Trophoblast cell (in vitro differentiated cells and primary cell): Measurements from ENCODE around the gene MUC4.
"Not testable (repeated sequence)": the region's sequence is repeated elsewhere in the genome, so short reads cannot be mapped to it uniquely, and the experiment has no call there.

Source experiments
- DNase-seq, 2 donors: peaks; one replicate each; pipeline ENCODE4 v3.0.0-alpha.2; 2016
- H2AFZ ChIP-seq: 2 replicates; pipeline ENCODE4 v1.6.1; 2013; ENCODE audit warnings: low read length, moderate library complexity, mild to moderate bottlenecking; ENCODE audit not compliant: insufficient read depth, poor library complexity
- H2AK5ac ChIP-seq: 2 replicates; pipeline ENCODE4 v1.6.1; 2013; ENCODE audit warnings: mild to moderate bottlenecking, low read length
- H2BK120ac ChIP-seq: 2 replicates; pipeline ENCODE4 v1.6.1; 2013; ENCODE audit warnings: low read length, mild to moderate bottlenecking, moderate library complexity; ENCODE audit not compliant: insufficient read depth, poor library complexity
- H2BK12ac ChIP-seq: 2 replicates; pipeline ENCODE4 v1.6.1; 2013; ENCODE audit warnings: mild to moderate bottlenecking, low read length, moderate library complexity
- H2BK5ac ChIP-seq: 2 replicates; pipeline ENCODE4 v1.6.1; 2013; ENCODE audit warnings: low read length, low read depth, moderate library complexity, mild to moderate bottlenecking; ENCODE audit not compliant: poor library complexity
- H3K14ac ChIP-seq: 2 replicates; pipeline ENCODE4 v1.6.1; 2013; ENCODE audit warnings: mild to moderate bottlenecking, low read length
- H3K18ac ChIP-seq: 2 replicates; pipeline ENCODE4 v1.6.1; 2013; ENCODE audit warnings: mild to moderate bottlenecking, low read length
- H3K23ac ChIP-seq: 2 replicates; pipeline ENCODE4 v1.6.1; 2013; ENCODE audit warnings: low read length
- H3K27ac ChIP-seq: 2 replicates; pipeline ENCODE4 v1.5.1; 2013; ENCODE audit warnings: low read depth, mild to moderate bottlenecking, inconsistent platforms, low read length, moderate library complexity
- H3K27me3 ChIP-seq: 2 replicates; pipeline ENCODE4 v1.6.1; 2013; ENCODE audit warnings: inconsistent platforms, mild to moderate bottlenecking, low read length, moderate library complexity; ENCODE audit not compliant: insufficient read depth
- H3K36me3 ChIP-seq, 2 experiments: 1 replicate in 1 of 2; 2 replicates in 1 of 2; pipeline ENCODE4 v1.6.1; 2013; ENCODE audit warnings: low read length in 2 of 2, mild to moderate bottlenecking in 2 of 2, moderate library complexity in 1 of 2; ENCODE audit not compliant: insufficient read depth in 2 of 2, control insufficient read depth in 1 of 2
- H3K4ac ChIP-seq: 2 replicates; pipeline ENCODE4 v1.6.1; 2013; ENCODE audit warnings: low read depth, mild to moderate bottlenecking, low read length, moderate library complexity
- H3K4me1 ChIP-seq, 2 experiments: 1 replicate in 1 of 2; 2 replicates in 1 of 2; pipeline ENCODE4 v1.6.1; 2013; ENCODE audit warnings: low read length in 2 of 2, mild to moderate bottlenecking in 2 of 2, moderate library complexity in 1 of 2; ENCODE audit not compliant: insufficient read depth in 2 of 2, control insufficient read depth in 1 of 2
- H3K4me2 ChIP-seq: 2 replicates; pipeline ENCODE4 v1.6.1; 2013; ENCODE audit warnings: inconsistent platforms, mild to moderate bottlenecking, low read length, moderate library complexity
- H3K4me3 ChIP-seq: 2 replicates; pipeline ENCODE4 v1.5.1; 2013; ENCODE audit warnings: mild to moderate bottlenecking, low read depth, low read length, inconsistent platforms
- H3K79me1 ChIP-seq: one replicate; pipeline ENCODE4 v1.6.1; 2013; ENCODE audit warnings: low read length
- H3K79me2 ChIP-seq: 2 replicates; pipeline ENCODE4 v1.6.1; 2013; ENCODE audit warnings: low read length, mild to moderate bottlenecking; ENCODE audit not compliant: control insufficient read depth, insufficient read depth, poor library complexity
- H3K9ac ChIP-seq: 2 replicates; pipeline ENCODE4 v1.6.1; 2013; ENCODE audit warnings: mild to moderate bottlenecking, low read length
- H3K9me3 ChIP-seq: 2 replicates; pipeline ENCODE4 v1.6.1; 2013; ENCODE audit warnings: low read depth, mild to moderate bottlenecking, control low read depth, inconsistent platforms, low read length; ENCODE audit not compliant: insufficient read depth
- H4K12ac ChIP-seq: 2 replicates; pipeline ENCODE4 v1.6.1; 2013; ENCODE audit warnings: low read depth, mild to moderate bottlenecking, low read length, moderate library complexity
- H4K8ac ChIP-seq: 2 replicates; pipeline ENCODE4 v1.6.1; 2013; ENCODE audit warnings: low read depth, mild to moderate bottlenecking, low read length, moderate library complexity
- H4K91ac ChIP-seq: one replicate; pipeline ENCODE4 v1.6.1; 2013; ENCODE audit warnings: low read depth, mild to moderate bottlenecking, low read length, moderate library complexity
- WGBS: extraction: QIAGEN DNeasy Blood & Tissue Kit; methylation state at CpG from one replicate; pipeline ENCODE4 v1.1.7; 2013; ENCODE audit warnings: missing lambda C conversion rate; ENCODE audit not compliant: insufficient read length, insufficient coverage; ENCODE audit errors: extremely low coverage; 5-methylcytosine and 5-hydroxymethylcytosine counted together

MUC4 gene

GRCh38 chr3:195774917-195775316 is 36.8 kb downstream of the MUC4 start:
- H3K4me2 ChIP-seq = no peak overlapping the region
- H3K14ac ChIP-seq = no peak overlapping the region
- H4K8ac ChIP-seq = no peak overlapping the region
- DNase-seq = peak; percentile 73 to 86
- H3K4me1 ChIP-seq = no peaks in the 10 kb centered on the region
- H2AK5ac ChIP-seq = no peak overlapping the region
- H3K79me2 ChIP-seq = no peaks in the 10 kb centered on the region
- no peak overlapping the region for H3K4ac ChIP-seq
- no peak overlapping the region for H2BK120ac ChIP-seq
- no peak overlapping the region for H3K9ac ChIP-seq
- no peaks in the 10 kb centered on the region for H3K27me3 ChIP-seq
- no peak overlapping the region for H3K27ac ChIP-seq
- no peak overlapping the region for H3K18ac ChIP-seq
- H3K36me3 ChIP-seq = no peaks in the 10 kb centered on the region
- no peaks in the 10 kb centered on the region for H3K79me1 ChIP-seq
- no peak overlapping the region for H4K12ac ChIP-seq
- no CpG with 5 or more reads among the region's 13 CpGs for WGBS
- peaks cover 18% of the 10 kb centered on the region for H3K9me3 ChIP-seq
- no peak overlapping the region for H2BK12ac ChIP-seq
- H2BK5ac ChIP-seq = no peak overlapping the region
- H3K23ac ChIP-seq = no peak overlapping the region
- no peak overlapping the region for H2AFZ ChIP-seq
- no peak overlapping the region for H4K91ac ChIP-seq
- no peak overlapping the region for H3K4me3 ChIP-seq

GRCh38 chr3:195773956-195774537 is 37.7 kb downstream of the MUC4 start:
- Histone ChIP-seq H2BK120ac (no peak overlapping the region), H3K23ac (no peak overlapping the region), H3K79me2 (no peaks in the 10 kb centered on the region), H3K4me1 (no peaks in the 10 kb centered on the region), H2BK5ac (no peak overlapping the region), H2AK5ac (no peak overlapping the region), H3K36me3 (no peaks in the 10 kb centered on the region), H3K18ac (no peak overlapping the region), H4K12ac (no peak overlapping the region), H4K91ac (no peak overlapping the region), H3K27me3 (no peaks in the 10 kb centered on the region), H2BK12ac (no peak overlapping the region), H2AFZ (no peak overlapping the region), H3K14ac (no peak overlapping the region), H3K9me3 (peaks cover 18% of the 10 kb centered on the region), H3K4me2 (no peak overlapping the region), H3K4me3 (no peak overlapping the region), H3K9ac (no peak overlapping the region), H4K8ac (no peak overlapping the region), H3K79me1 (no peaks in the 10 kb centered on the region), H3K27ac (no peak overlapping the region), H3K4ac (no peak overlapping the region)
- whole genome bisulfite sequencing = no CpG with 5 or more reads among the region's 23 CpGs
- DNase-seq = no peak

DNA sequence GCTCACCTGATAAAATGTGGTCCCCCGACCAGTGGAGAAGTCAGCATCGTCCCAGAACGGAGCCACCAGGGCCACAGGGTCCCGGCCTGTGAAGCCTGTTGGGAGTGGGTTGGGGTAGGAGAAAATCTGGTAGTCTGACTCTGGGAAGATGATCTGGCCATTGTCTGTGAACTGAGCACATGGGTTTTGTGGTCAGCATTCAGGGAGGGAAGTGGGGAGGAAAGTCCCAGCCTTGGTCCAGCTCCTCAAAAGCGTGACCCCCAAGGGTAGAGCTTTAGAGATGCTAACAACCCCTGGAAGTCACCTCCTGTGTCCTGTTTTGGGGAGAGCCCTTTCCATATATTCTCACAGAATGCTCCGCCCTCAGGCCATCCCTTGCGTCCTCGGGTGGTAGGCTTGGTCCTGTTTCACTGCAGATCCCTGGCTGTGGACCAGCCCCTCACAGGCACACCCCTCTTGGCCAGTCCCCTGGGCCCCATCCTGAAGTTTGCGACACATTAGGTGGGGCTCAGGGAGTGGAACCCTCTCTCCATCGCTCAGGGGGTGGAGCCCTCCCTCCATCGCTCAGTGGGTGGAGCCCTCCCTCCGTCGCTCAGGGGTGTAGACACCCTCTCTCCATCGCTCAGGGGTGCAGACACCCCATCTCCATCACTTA is 40.0 kb downstream of the MUC4 start:
- Histone ChIP-seq H2BK12ac (no peak overlapping the region), H3K27ac (no peak overlapping the region), H3K79me1 (no peaks in the 10 kb centered on the region), H4K12ac (no peak overlapping the region), H3K4ac (no peak overlapping the region), H3K4me3 (no peak overlapping the region), H2AFZ (no peak overlapping the region), H4K91ac (no peak overlapping the region), H3K23ac (no peak overlapping the region), H2AK5ac (no peak overlapping the region), H3K9me3 (peaks cover 17% of the 10 kb centered on the region), H3K18ac (no peak overlapping the region), H3K14ac (no peak overlapping the region), H3K9ac (no peak overlapping the region), H3K4me2 (no peak overlapping the region), H2BK5ac (no peak overlapping the region), H3K27me3 (no peaks in the 10 kb centered on the region), H3K36me3 (no peaks in the 10 kb centered on the region), H4K8ac (no peak overlapping the region), H2BK120ac (no peak overlapping the region), H3K4me1 (no peaks in the 10 kb centered on the region), H3K79me2 (no peaks in the 10 kb centered on the region)
- WGBS = no CpG with 5 or more reads among the region's 14 CpGs
- DNase-seq = no peak

DNA sequence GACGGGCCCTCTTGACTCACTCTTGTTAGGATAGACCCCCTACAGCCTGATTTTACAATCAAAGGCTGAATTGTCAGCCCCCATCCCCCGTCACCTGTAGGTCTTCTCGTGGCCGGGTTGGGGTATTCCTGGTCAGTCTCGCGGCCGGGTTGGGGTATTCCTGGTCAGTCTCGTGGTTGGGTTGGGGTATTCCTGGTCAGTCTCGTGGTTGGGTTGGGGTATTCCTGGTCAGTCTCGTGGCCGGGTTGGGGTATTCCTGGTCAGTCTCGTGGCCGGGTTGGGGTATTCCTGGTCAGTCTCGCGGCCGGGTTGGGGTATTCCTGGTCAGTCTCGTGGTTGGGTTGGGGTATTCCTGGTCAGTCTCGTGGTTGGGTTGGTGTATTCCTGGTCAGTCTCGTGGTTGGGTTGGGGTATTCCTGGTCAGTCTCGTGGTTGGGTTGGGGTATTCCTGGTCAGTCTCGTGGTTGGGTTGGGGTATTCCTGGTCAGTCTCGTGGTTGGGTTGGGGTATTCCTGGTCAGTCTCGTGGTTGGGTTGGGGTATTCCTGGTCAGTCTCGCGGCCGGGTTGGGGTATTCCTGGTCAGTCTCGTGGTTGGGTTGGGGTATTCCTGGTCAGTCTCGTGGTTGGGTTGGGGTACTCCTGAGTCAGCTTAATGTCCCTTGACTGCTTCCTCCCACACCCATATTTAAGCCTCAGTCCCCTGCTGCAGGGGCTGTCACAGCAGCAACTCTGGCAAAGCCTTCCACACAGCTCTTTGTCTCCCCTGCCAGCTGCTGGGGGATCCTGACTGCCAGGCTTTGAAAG is 40.7 kb downstream of the MUC4 start:
- not testable (repeated sequence) for H4K8ac ChIP-seq, DNase-seq

More for the DNA sequence above, 40.7 kb downstream of the MUC4 start:
- peaks cover 20% of the 10 kb centered on the region for H3K9me3 ChIP-seq
- H3K9ac ChIP-seq, H3K4me3 ChIP-seq, H4K91ac ChIP-seq, H3K14ac ChIP-seq, H3K4me2 ChIP-seq, H2BK12ac ChIP-seq, H2BK120ac ChIP-seq, H3K4me1 ChIP-seq, H3K79me1 ChIP-seq, H3K23ac ChIP-seq, H3K18ac ChIP-seq, H3K4ac ChIP-seq, H2BK5ac ChIP-seq, H3K27me3 ChIP-seq, H3K36me3 ChIP-seq, H2AFZ ChIP-seq, H4K12ac ChIP-seq, H2AK5ac ChIP-seq, H3K27ac ChIP-seq, H3K79me2 ChIP-seq: not testable (repeated sequence)
- WGBS = no CpG with 5 or more reads among the region's 28 CpGs
